Endometrial microvascular endothelial cells (primary cell): ENCODE results near the gene SDF4. TPM values are rescaled to one million over a fixed set of nuclear protein-coding genes. Genes with fewer than 3 reads are reported as not detected.

Source experiments
- in situ Hi-C: cut with HindIII; loops from 2 replicates; pipeline ENCODE4 v1.10.0; 2017; ENCODE audit warnings: low sequenced_read_pairs, low pct_unique_long_range_greater_than_20kb; ENCODE audit errors: inconsistent ontology term
- total RNA-seq: library from RNA; depleted of rRNA; stranded (reverse); fragments of >200 nt; gene quantifications from one replicate; pipeline ENCODE4 v1.2.3, GENCODE V29; 2015; ENCODE audit errors: inconsistent ontology term

SDF4 gene, protein sequence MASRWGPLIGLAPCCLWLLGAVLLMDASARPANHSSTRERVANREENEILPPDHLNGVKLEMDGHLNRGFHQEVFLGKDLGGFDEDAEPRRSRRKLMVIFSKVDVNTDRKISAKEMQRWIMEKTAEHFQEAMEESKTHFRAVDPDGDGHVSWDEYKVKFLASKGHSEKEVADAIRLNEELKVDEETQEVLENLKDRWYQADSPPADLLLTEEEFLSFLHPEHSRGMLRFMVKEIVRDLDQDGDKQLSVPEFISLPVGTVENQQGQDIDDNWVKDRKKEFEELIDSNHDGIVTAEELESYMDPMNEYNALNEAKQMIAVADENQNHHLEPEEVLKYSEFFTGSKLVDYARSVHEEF
- 186 TPM for total RNA-seq

DNA sequence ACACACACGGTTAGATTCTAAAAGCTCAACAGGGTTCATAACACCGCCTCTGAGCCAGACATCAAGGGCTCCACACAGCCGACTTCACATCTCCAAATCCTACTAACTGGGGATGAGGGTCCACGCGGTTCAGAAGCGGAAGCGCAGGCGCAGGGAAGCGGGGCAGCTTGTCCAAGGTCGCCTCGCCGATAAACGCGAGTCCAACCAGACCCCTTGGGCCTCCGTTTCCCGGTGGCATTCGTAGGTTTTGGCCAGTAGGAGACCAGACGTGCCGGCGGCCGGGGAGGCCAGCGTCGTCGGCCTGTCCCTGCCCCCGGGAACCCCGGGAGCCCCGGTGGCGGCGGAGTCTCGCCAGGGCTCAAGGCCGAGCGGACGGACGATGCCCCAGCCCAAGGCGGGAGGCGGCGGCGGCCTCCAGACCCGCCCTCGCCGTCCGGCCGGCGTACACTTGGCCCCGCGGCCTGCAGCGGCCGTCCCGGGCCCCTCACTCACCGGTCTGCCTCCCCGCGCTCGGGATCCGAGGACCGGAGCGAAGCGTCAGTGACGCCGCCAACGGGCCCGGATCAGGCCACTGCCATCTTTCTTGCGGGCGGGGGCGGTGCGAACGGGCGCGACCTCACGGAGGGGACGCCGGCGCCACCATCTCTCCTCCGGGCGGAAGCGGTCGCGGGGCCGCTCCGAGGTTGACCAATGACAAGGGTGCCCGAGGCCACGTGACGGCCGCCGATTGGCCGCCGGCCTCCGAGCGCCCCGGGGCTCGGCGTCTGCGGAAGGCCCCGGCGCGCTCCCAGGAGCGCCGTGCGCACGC lies at the start of gene SDF4:
TSS of gene SDF4 (minus strand) at position 602 of the 808 bp plus-strand sequence. CDS start 3,229 bp downstream, outside the sequence.
- in situ Hi-C loops: no loop called here

DNA sequence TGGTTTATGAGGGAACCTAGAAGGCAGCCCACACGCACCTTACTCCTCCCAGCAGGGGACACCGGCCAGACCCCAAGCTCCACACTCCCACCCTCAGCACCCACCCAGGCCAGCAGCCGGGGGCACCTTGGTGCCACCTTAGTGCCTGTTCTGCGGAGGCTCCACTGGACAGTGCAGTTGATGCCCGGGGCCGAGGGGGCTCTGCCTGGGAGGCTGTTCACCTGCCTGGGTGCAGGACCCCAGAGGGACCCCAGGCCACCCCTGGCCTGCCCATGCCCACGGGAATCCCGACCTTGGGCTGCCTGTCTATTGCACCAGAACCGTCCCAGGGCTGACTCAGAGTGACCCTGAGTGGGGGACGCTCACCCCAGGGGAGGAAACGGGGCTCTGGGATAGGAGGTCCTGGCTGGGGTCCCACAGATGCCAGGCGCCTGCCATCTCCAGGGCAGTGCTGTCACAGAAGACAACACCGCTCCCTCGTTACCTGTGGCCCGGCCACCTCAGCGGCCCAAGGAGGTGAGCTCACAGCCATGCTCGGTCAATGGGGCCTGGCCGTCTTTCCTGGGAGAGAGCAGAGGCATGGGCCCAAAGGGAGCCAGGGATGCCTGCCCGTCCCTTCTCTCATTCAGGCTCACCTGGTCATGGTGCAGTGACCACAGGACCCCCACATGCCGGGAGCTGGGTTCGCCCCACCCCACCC lies 49.1 kb upstream of the SDF4 start:
- in situ Hi-C loops: no loop called here

DNA sequence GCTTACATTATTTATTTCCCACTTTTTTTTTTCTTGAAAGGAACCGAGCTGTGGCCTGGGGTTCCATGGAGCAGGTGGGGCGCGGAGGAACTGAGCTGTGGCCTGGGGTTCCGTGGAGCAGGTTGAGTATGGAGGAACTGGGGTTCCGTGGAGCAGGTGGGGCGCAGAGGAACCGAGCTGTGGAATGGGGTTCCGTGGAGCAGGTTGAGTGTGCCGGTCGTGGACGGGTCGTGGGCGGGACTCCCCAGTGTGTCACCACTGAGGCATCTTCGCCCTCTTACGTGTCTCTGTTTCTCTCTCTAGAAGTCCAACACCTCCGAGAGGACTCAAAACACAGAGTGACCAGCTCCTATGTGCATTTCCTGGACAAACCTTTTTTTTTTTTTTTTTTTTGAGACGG lies 47.2 kb upstream of the SDF4 start:
- in situ Hi-C loops: no loop called here

DNA sequence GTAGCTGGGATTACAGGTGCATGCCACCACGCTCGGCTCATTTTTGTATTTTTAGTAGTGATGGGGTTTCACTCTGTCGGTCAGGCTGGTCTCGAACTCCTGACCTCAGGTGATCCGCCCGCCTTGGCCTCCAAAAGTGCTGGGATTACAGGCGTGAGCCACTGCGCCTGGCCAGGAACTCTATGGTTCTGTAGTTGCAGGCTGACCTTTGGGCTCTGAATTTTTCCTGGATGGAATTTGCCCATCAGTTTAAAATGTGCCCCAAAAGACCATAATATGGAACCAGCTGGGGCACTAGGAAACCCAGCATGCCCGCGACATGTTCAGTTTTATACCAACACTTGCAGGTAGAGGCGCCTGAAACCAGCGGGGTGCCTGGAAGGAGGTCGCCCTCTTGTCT lies 46.8 kb upstream of the SDF4 start:
- in situ Hi-C loops: no loop called here

DNA sequence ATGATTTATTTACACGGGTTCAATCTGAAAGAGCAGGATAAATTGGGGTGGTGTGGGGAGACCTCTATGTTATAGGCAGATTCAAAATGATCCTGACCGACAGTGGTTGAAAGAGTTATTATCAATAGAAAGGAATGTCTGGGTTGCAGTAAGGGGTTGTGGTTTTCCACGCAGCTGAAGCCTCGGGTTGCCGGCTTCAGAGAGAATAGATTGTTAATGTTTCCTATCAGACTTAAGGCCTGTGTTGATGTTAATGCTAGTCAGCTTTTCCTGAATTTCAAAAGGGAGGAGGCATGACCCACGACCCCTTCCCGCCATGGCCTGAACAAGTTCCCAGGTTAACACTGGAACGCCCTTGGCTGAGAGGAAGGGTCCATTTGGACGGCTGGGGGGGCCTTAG lies 44.0 kb upstream of the SDF4 start:
- in situ Hi-C loops: no loop called here

DNA sequence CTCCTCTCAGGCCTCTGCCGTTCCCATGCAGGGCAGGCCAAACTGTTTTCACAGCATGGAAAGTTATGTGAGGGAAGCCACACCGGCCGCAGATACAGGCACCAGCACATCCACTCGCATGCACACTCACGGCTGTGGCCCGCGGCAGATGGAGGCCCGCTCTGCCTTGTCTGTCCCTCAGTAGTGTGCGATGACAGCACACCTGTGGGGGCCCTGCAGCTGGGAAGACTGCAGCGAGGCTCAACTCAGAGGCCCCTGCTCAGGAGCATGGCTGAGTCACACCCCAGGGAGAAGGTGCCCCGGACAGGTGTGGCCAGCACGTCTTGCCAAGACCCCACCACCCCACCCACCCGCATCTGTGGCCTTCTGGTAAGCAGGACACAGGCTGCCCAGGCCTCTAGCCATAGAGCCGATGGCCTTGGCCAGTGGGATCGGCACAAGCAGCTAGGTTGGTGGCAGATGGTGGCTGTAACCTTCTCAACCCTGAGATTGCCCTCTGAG lies 43.2 kb upstream of the SDF4 start:
- in situ Hi-C loops: no loop called here

DNA sequence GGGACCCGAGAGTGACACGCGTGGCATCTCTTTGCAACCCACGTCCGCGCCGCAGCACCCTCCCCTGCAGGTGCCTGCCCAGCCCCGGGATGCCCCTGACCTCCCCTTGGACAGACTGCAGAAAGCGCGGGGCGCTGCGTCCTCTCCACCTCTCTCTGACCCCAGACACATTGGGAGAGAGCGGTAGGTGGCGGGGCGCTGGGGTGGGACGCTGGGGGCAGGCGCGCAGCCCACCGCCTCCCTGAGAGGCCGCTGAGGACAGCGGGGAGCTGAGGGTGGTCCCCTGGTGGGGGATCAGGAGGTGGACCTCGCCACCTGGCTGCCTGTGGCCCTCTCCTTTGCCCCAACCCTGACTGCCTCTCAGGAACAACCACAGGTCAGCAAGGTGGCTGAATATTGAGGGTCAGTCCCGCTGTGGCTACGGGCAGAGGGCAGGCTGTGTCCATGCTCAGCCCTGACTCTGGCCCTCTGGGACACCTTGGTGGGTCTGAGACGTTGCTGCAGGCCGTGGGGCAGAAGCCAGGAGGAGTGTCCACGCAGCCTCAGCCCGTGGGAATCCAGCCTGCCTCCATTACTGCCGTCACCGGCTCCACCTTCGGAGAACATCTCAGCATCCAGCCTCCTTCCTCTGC lies 42.6 kb upstream of the SDF4 start:
- in situ Hi-C loops: no loop called here

DNA sequence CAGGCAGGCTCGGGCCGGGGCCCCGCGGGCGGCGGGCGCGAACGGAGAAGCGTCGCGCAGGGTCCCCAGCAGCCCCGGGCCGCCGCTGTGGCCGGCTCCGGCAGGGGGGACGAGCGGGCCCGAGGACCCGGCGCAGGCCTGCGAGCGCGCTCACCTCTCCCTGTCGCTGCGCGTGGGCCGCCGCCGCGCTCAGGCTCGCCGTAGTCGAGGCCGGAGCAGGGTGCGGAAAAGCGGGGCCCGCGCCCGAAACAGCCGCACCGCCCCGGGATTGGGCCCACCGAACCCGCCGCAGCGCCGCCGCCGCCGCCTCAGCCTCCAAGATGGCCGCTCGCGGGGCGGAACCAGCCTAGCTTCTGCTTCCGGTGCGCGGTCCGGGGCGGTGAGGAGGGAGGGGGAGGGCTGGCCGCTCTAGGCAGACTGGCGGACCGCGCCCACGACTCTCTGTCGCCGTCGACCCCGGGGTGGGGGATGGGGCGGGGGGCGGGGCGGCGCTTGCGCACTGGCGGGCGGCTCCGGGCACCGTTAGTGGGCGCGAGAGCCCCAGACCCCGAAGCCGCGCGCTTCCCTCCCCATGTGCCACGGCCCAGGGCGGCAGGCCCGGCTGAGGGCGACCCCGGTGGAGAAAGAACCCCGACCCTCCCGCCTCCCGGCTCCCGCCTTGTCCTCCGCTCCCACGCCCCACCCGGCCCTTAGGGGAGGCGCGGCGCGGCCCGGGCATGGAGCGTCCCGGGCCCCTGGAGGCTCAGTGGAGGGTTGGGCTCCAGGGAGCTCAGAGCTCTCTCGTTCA lies 41.9 kb upstream of the SDF4 start, which contains the start of gene UBE2J2:
TSS of gene UBE2J2 (minus strand) at position 343 of the 787 bp plus-strand sequence. CDS start 5,862 bp downstream, outside the sequence.
- in situ Hi-C loops: no loop called here

DNA sequence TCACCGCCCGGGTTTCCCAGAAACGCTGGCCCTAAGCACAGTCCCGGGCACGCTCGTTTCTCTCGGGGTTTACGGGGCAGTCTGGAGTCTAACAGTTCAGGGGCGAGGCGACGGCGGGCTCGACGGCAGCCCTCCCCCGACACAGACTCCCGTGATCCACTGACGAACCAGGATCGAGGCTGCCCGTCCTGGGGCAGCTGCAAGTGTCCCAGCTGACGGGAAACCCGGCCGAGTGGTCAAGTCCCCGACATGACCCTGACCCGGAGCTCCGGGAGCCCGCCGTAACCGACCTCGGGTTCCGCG lies 41.4 kb upstream of the SDF4 start:
- in situ Hi-C loops: no loop called here

DNA sequence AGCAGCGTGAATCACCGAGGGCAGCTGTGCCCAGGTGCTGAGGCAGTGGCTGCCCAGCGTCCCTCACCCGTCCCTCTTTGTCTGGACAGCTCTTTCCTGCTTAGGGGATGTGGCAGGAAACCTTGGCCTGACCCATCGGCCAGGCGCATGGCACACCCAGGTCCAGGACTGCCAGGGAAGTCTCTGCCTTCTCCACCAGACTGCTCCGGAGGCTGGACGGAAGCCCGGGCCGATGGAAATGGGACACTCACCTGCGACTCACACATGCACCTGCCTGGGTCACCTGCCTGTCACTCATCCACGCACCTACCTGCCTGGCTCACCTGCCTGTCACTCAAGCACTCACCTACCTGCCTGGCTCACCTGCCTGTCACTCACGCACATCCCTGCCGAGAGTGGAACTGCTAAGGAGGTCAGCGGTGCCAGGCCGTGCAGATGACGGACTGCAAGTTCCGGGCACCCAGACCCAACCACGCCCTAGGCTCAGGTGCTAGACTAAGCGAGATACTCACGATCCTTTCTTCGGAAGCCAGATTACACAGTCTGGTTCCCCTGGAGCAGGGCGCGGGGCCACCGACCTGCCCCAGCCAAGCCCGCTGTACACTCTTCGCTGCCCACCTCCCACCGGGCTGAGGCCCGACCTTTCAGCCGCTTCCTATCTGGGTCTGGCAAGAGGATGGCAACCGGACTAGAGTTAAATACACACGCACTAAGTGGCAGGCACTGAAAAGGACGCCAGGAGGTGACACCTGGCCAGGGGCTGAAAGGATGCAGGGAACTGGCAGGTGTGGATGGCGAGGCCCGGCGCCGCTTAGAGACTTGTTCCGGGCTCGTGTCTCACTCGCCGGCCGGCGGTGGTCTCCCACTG lies 40.8 kb upstream of the SDF4 start:
- in situ Hi-C loops: no loop called here

DNA sequence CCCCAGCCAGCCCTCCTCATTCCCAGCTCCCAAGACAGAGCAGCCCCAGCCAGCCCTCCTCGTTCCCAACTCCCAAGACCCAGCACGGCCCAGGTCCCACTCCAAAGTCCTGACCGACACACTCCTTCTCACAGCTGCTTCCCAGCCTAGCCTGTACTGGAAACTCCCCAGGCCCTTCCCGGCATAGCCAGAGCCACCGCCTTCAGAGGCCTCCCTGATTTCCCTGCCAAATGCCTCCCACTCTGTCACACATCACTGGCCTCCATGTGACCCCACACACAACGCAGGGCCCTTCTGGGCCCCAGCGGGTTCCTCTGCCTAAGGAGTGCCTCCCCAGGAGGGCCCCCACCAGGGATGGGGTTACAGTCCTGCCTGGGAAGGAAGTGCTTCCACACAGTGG lies 39.0 kb upstream of the SDF4 start:
- in situ Hi-C loops: no loop called here

DNA sequence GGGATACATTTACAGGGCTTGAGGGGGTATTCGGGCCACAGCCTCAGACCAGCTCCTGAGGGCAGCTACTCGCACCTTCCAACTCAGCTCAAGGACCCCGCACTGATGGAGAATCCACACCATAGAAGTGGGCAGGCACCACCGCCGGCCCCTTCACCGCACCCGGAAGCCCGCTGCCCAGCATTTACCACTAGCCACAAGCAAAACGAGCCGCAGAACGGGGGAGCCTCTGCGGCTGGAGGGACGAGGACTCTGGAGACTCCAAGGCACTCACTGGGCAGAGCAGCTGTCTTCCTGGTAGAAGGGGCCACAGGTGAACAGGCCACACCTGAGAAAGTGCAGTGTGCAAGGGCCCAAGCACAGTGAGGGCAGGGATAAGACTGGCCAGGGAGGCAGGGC lies 36.5 kb upstream of the SDF4 start:
- in situ Hi-C loops: no loop called here

DNA sequence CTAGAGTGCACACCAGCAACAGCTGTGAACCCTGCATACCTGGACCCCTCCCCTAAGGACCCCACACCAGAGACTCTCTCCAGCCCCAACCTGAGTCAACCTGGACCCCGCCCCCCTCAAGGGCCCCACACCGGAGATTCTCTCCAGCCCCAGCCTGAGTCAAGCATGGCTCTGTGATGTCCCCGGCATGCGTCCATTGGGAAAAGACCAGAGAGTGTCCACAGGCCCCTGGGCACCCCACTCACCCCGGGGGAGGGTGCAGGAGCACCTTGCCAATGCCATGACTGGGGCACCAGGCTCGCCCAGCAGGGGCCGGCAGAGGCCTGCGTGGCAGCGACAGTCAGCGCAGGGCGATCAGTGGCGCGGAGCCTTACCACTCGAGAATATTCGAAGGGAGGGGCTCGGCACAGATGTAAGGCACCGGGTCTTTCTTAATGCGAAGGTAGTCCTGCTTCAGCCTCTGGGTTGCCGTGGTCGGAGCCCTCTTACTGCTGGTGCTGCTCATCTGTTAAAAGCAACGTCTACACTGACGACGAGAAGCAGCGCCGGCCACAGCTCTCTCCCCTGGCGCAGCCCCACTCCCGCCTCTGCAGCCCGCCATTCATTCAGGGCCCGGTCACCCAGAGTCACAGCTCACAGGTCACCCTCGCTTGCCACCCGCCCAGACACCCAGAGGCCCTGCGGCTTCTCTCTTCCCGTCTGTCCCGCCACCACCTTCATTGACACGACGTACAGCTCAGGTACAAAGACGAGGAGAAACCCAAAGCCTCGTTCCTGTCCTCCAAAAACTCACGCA lies 35.9 kb upstream of the SDF4 start:
- in situ Hi-C loops: no loop called here

DNA sequence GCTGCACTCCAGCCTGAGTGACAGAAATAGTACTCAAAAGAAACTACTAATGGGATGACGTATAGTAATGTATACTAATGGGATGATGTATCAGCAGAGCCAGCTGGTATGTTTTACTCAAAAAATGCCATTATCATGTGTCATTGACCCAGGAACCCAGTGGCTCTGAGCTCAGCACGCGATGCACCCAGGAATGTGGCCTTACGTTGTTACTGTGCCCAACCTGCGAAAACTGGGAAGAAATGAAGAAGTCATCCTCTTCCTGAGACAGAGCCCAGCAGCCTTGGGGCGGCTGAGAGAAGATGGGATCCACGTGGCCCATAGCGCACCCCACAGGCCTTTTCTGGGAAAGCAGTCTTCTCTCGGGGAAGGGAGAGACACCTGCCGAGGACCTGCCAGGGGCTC lies 33.1 kb upstream of the SDF4 start:
- in situ Hi-C loops: no loop called here

DNA sequence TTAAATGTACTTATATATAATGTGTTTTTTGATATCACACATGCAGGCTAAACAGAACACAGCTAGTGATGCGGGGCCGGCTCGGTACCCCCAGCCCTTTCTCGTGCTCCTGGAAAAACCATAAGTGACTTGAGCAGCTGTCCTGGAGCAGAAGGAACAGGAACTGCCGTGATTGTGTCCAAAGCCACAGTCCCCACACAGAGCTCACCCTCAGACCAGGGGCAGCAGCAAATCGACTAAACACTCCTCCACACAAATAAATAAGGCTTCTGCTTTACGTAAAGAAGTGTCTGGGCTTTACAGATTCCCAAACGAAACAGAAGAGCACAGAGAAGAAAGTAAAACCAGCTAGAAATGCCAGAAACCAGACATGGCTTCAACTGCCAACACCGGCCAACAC lies 32.2 kb upstream of the SDF4 start:
- in situ Hi-C loops: no loop called here

DNA sequence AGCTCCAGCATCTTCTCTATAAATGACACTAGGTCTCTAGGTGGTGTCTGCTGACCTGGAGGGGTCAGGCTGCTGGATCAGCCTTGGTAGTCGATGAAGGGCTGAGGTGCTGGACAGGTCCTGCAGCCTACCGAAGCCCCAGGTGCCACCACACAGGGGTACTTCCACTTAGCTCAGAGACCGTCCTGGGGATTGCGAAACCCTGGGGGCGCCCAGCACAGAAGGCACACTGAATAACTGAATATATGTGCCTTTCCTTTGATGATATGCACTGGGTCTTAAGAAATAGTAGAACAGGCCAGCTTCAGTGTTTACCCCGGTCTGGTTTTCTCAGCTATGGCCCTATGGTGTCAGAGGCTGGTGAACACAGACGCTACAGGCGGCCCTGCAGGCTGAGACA lies 31.0 kb upstream of the SDF4 start:
- in situ Hi-C loops: no loop called here

DNA sequence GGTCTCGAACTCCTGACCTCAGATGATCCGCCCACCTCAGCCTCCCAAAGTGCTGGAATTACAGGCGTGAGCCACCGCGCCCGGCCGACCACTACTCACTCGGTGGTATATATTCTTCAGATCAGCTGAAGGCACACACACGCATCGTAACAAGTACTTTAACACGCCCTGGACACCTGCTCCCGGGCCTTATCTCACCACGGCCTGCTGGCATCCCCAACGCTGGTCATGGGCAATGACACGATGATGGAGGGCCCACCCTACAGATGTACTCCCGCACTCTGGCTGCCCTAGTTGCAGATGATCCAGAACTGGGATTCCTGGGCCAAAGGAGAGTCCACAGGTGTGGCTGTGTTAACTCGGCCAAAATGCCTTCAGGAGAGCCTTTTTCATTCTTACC lies 30.3 kb upstream of the SDF4 start:
- in situ Hi-C loops: no loop called here
